HepG2 (cell line): ENCODE data around the gene NEK8. TPM values are rescaled to one million over a fixed set of nuclear protein-coding genes. Genes with fewer than 3 reads are reported as not detected.

Experiments used
- ATAC-seq: fragments of 200-7000 bp; cut with Tn5 transposase; 3 replicates; pipeline ENCODE4 v1.9.1; 2020; ENCODE audit warnings: mild to moderate bottlenecking, moderate library complexity
- BruUV-seq: library from RNA; stranded (reverse); fragments of 400-500 nt; replicated peaks from 2 replicates; lab custom pipeline; 2021; lab: Mats Ljungman, UMichigan
- CTCF ChIA-PET: fragments of 300-600 bp; formaldehyde crosslinking; extraction: SDS; loops from one replicate; lab custom pipeline; 2021; ENCODE audit warnings: low total read pairs, inconsistent platforms, low intra/inter-chr PET ratio; lab: Yijun Ruan, JAX
- POLR2A ChIA-PET: fragments of 350-600 bp; sonication (Branson Sonifier 250); formaldehyde crosslinking; loops from one replicate; lab custom pipeline; 2020; ENCODE audit warnings: antibody characterized with exemption, inconsistent platforms; lab: Yijun Ruan, JAX
- DNase-seq: peaks from one replicate; pipeline ENCODE4 v3.0.0-alpha.2; 2015; ENCODE audit warnings: low spot score
- FAIRE-seq: peaks from 3 replicates; lab custom pipeline; 2011; peaks lifted over from hg19 to GRCh38; lab: Jason Lieb, UNC
- H2AFZ ChIP-seq: one replicate; pipeline ENCODE4 v1.6.1; 2011; ENCODE audit warnings: low read length, inconsistent platforms
- H3K27ac ChIP-seq: fragments of 300-600 bp; 3 replicates; pipeline ENCODE4 v1.8.0; 2011; ENCODE audit warnings: mixed run types, mild to moderate bottlenecking, mixed read lengths, low read length, inconsistent platforms; ENCODE audit not compliant: insufficient read depth; ENCODE audit errors: extremely low read length
- H3K27me3 ChIP-seq, 2 experiments: fragments of 200-600 bp in 1 of 2; 2 replicates in 1 of 2; 3 replicates in 1 of 2; pipeline versions ENCODE4 v1.6.0 to v1.8.0; 2011; ENCODE audit warnings: low read length in 2 of 2, mild to moderate bottlenecking in 2 of 2, moderate library complexity in 2 of 2, inconsistent platforms in 1 of 2; ENCODE audit not compliant: insufficient read depth in 2 of 2, control insufficient read depth in 1 of 2
- H3K36me3 ChIP-seq, 2 experiments: fragments of 200-600 bp in 1 of 2; replicated peaks in 1 of 2; 2 replicates in 1 of 2; 3 replicates in 1 of 2; pipeline versions ENCODE4 v1.5.1 to v1.8.0; 2011; ENCODE audit warnings: low read length in 2 of 2, inconsistent platforms in 1 of 2; ENCODE audit not compliant: insufficient read depth in 2 of 2, control insufficient read depth in 1 of 2
- H3K4me1 ChIP-seq: 2 replicates; pipeline ENCODE4 v1.5.1; 2012; ENCODE audit warnings: low read length, inconsistent platforms; ENCODE audit not compliant: insufficient read depth
- H3K4me2 ChIP-seq: 2 replicates; pipeline ENCODE4 v1.6.0; 2011; ENCODE audit warnings: low read depth, low read length, inconsistent platforms
- H3K4me3 ChIP-seq, 3 experiments: fragments of 200-600 bp in 1 of 3; sonication (generic), shearing (Covaris generic) in 1 of 3; replicated peaks in 1 of 3; 2 replicates each; pipeline ENCODE4 v1.5.1; 2011 to 2016; ENCODE audit warnings: low read length in 3 of 3, inconsistent platforms in 2 of 3, low read depth in 2 of 3, mild to moderate bottlenecking in 2 of 3, control low read depth in 1 of 3, mixed read lengths in 1 of 3; ENCODE audit not compliant: insufficient read depth in 1 of 3
- H3K79me2 ChIP-seq: one replicate; pipeline ENCODE4 v1.6.1; 2011; ENCODE audit warnings: low read length, inconsistent platforms; ENCODE audit not compliant: insufficient read depth
- H3K9ac ChIP-seq: 2 replicates; pipeline ENCODE4 v1.6.0; 2011; ENCODE audit warnings: mild to moderate bottlenecking, low read depth, low read length, inconsistent platforms; ENCODE audit not compliant: insufficient read depth
- H3K9me3 ChIP-seq: 2 replicates; pipeline ENCODE4 v1.5.1; 2012; ENCODE audit warnings: mild to moderate bottlenecking, low read length
- H4K20me1 ChIP-seq: 2 replicates; pipeline ENCODE4 v1.6.0; 2011; ENCODE audit warnings: inconsistent platforms, mild to moderate bottlenecking, low read length, moderate library complexity; ENCODE audit not compliant: insufficient read depth
- AGO2 ChIP-seq: fragments of 200-400 bp; formaldehyde crosslinking; optimal IDR thresholded peaks from 2 replicates; pipeline ENCODE3; 2017; ENCODE audit warnings: mild to moderate bottlenecking, low read depth, low read length, moderate library complexity
- HNRNPL ChIP-seq: fragments of 200-400 bp; formaldehyde crosslinking; IDR thresholded peaks from 2 replicates; pipeline ENCODE4 v1.6.1; 2017; ENCODE audit warnings: mild to moderate bottlenecking, low read depth, low read length
- MLLT10 ChIP-seq: sonication (generic); formaldehyde crosslinking; IDR thresholded peaks from 2 replicates; pipeline ENCODE4 v1.4.0; 2020; ENCODE audit warnings: missing genetic modification reagents
- MTA3 ChIP-seq: sonication (generic); formaldehyde crosslinking; IDR thresholded peaks from 2 replicates; pipeline ENCODE4 v1.4.0; 2020; ENCODE audit warnings: missing genetic modification reagents
- ZBTB3 ChIP-seq: sonication (generic); formaldehyde crosslinking; IDR thresholded peaks from 2 replicates; pipeline ENCODE4 v1.4.0; 2020; ENCODE audit warnings: low read depth, mild to moderate bottlenecking, moderate library complexity, missing genetic modification reagents, borderline replicate concordance
- ZNF124 ChIP-seq: sonication (generic); formaldehyde crosslinking; IDR thresholded peaks from 2 replicates; pipeline ENCODE4 v1.4.0; 2020; ENCODE audit warnings: missing genetic modification reagents
- ZNF230 ChIP-seq: sonication (generic); formaldehyde crosslinking; IDR thresholded peaks from 2 replicates; pipeline ENCODE4 v1.4.0; 2020; ENCODE audit warnings: mild to moderate bottlenecking, missing genetic modification reagents
- WGBS: methylation state at CpG from one replicate; pipeline ENCODE4 v1.1.6; 2017; ENCODE audit warnings: low lambda C conversion rate; 5-methylcytosine and 5-hydroxymethylcytosine counted together
- in situ Hi-C: cut with HindIII; loops from 2 replicates; pipeline ENCODE4 v1.10.0; 2017; ENCODE audit warnings: low pct_unique_long_range_greater_than_20kb; ENCODE audit not compliant: extremely low pct_ligation_motif_present
- intact Hi-C: fragments of 100-400 bp; cut with micrococcal nuclease; formaldehyde crosslinking; loops from one replicate; pipeline ENCODE4 v1.10.0; 2022; ENCODE audit not compliant: unreplicated experiment
- polyA plus RNA-seq, 8 experiments: library from polyadenylated mRNA; depleted of rRNA in 3 of 8; stranded (reverse) in 7 of 8; unstranded in 1 of 8; fragments of >200 nt; fragmentation: Illumina TruSeq in 4 of 8; extraction: Trizol in 4 of 8; gene quantifications; 2 replicates each; pipeline versions ENCODE4 v1.2.1 to v1.2.3, GENCODE V29; 2011 to 2016; ENCODE audit warnings: low read depth in 4 of 8, missing spikeins in 1 of 8, mixed read lengths in 1 of 8; ENCODE audit not compliant: insufficient read depth in 1 of 8
- total RNA-seq, 5 experiments: library from RNA; depleted of rRNA; stranded (reverse); fragments of >200 nt; fragmentation: Illumina TruSeq; extraction: Trizol; gene quantifications; 2 replicates each; pipeline ENCODE4 v1.2.3, GENCODE V29; 2016; ENCODE audit warnings: low read depth in 1 of 5
- TF ChIP-seq, protein P1 (sequence below): sonication (generic); formaldehyde crosslinking; IDR thresholded peaks from 2 replicates; pipeline ENCODE4 v1.5.0; 2020; ENCODE audit warnings: mild to moderate bottlenecking, missing genetic modification reagents
- TF ChIP-seq, protein P2 (sequence below): sonication (generic); formaldehyde crosslinking; IDR thresholded peaks from 2 replicates; pipeline ENCODE4 v1.4.0; 2020; ENCODE audit warnings: mild to moderate bottlenecking, missing genetic modification reagents
- TF ChIP-seq, protein P3 (sequence below): sonication (generic); formaldehyde crosslinking; IDR thresholded peaks from 2 replicates; pipeline ENCODE4 v1.4.0; 2020; ENCODE audit warnings: missing genetic modification reagents

NEK8 gene
- total and polyA plus RNA-seq, 2 of the 13 experiments (the other 11 are each of a cell fraction or from before 2014, with no cell fraction given): 5.8 to 13.5 TPM

DNA sequence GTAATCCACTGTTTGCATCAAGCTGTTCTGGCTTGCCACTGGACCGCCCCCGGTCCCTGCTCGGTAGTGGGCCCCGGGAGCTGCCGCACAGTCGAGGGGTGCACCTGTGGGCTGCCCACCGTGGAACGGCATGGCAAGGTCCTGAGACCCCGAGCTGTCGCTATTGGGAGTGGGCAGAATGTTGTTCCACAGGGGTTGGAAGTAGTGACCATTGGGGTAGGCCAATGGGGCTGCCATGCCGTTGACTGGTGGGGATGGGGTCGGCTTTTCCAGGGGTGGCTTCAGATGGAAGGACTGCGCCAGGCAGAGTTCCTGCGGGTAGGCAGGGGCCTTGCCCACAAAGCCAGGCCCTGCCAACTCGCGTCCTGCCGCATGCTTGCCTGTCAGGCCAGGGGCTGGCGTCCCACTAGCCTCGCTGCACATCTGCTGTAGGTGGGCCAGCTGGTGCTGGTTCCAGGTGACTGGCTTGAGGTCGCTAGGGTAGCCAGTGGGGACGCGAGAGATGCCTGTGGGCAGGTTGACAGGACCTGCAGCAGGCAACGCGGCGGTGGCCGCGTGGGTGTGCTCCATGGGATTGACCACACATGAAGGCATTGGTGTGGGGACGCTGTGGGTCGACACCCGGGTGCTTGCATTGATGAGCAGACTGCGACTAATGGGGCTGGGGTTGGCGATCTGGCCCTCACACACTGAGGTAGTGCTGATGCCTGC lies 30.0 kb downstream of the NEK8 start:
- H3K9me3 ChIP-seq: no peaks in the 10 kb centered on the region
- ChIA-PET CTCF (no interaction called here), POLR2A (no interaction called here)
- no peak overlapping the region for H3K4me2 ChIP-seq
- no peak overlapping the region for H2AFZ ChIP-seq
- no peak for DNase-seq
- H3K4me3 ChIP-seq: no peak overlapping the region
- no peaks in the 10 kb centered on the region for H3K27me3 ChIP-seq
- FAIRE-seq: no peak
- peaks cover 26 to 50% of the 10 kb centered on the region in 2 experiments for H3K36me3 ChIP-seq
- H3K27ac ChIP-seq: no peak overlapping the region
- H3K79me2 ChIP-seq: no peaks in the 10 kb centered on the region
- no peak overlapping the region for H3K9ac ChIP-seq
- TF ChIP-seq AGO2: peak; percentile 47
- TF ChIP-seq, protein P1, sequence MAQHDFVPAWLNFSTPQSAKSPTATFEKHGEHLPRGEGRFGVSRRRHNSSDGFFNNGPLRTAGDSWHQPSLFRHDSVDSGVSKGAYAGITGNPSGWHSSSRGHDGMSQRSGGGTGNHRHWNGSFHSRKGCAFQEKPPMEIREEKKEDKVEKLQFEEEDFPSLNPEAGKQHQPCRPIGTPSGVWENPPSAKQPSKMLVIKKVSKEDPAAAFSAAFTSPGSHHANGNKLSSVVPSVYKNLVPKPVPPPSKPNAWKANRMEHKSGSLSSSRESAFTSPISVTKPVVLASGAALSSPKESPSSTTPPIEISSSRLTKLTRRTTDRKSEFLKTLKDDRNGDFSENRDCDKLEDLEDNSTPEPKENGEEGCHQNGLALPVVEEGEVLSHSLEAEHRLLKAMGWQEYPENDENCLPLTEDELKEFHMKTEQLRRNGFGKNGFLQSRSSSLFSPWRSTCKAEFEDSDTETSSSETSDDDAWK (CRISPR knock-in tag): no peak
- WGBS: 96% methylated on average over 26 of the region's 32 CpGs
- no TSS peak for BruUV-seq
- no peak; the same call in 1 of the 3 replicates for ATAC-seq
- no peaks in the 10 kb centered on the region for H4K20me1 ChIP-seq
- in situ Hi-C loops: no loop called here
- intact Hi-C loops: no loop called here
- H3K4me1 ChIP-seq: no peaks in the 10 kb centered on the region

DNA sequence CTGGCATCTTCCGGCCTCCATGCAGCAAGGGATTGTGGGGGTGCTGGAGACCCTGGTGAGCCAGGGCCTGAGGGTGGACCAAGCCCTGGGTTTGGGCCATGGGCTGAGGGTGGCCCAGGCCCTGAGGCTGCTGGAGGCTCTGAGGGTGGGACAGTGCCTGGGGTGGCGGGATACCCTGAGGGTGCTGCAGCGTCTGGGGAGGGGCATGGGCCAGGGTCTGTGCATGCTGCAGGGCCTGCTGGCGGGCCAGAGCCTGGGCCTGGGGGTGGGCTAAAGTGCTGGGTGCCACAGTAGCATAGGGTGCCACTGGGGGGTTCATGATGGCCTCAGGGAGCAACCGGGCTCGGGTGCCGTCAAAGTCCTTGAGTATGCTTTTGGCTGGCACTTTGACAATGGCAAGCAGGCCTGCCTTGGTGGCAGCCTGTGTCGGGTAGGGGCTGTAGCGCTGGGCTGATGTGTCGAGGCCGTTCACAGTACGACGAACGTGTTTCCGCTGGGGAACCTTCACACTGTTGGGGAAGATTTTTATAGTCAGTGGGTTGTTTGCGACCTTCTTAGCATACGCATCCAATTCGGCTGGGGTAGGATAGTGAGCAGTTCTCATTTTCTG lies 30.8 kb downstream of the NEK8 start:
- Histone ChIP-seq H3K4me3 (no peak overlapping the region), H4K20me1 (no peaks in the 10 kb centered on the region), H3K4me2 (no peak overlapping the region), H3K4me1 (no peaks in the 10 kb centered on the region), H3K9ac (no peak overlapping the region), H3K36me3 (peaks cover 26 to 50% of the 10 kb centered on the region in 2 experiments), H3K27me3 (no peaks in the 10 kb centered on the region), H3K27ac (no peak overlapping the region), H3K9me3 (no peaks in the 10 kb centered on the region), H3K79me2 (no peaks in the 10 kb centered on the region), H2AFZ (no peak overlapping the region)
- WGBS: 97% methylated on average over 18 of the region's 18 CpGs
- DNase-seq: no peak
- ChIA-PET CTCF (no interaction called here), POLR2A (interaction anchor here (0.6 kb wide), 1 partner anchor 538 kb away, joined by 3 read pairs; no protein-coding TSS in a partner anchor)
- ATAC-seq: peak; percentile 9; the same call in 2 of the 3 replicates
- in situ Hi-C loops: no loop called here
- no TSS peak for BruUV-seq
- no peak for FAIRE-seq
- intact Hi-C loops: no loop called here
- TF ChIP-seq HNRNPL: no peak
- TF ChIP-seq, protein P2, sequence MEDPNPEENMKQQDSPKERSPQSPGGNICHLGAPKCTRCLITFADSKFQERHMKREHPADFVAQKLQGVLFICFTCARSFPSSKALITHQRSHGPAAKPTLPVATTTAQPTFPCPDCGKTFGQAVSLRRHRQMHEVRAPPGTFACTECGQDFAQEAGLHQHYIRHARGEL (CRISPR knock-in tag): no peak
- TF ChIP-seq ZBTB3 (CRISPR knock-in tag): no peak
- TF ChIP-seq, protein P3, sequence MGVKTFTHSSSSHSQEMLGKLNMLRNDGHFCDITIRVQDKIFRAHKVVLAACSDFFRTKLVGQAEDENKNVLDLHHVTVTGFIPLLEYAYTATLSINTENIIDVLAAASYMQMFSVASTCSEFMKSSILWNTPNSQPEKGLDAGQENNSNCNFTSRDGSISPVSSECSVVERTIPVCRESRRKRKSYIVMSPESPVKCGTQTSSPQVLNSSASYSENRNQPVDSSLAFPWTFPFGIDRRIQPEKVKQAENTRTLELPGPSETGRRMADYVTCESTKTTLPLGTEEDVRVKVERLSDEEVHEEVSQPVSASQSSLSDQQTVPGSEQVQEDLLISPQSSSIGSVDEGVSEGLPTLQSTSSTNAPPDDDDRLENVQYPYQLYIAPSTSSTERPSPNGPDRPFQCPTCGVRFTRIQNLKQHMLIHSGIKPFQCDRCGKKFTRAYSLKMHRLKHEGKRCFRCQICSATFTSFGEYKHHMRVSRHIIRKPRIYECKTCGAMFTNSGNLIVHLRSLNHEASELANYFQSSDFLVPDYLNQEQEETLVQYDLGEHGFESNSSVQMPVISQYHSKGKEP (CRISPR knock-in tag): no peak
- no peak for TF ChIP-seq MLLT10 (CRISPR knock-in tag)
- no peak for TF ChIP-seq ZNF230
- TF ChIP-seq ZNF124 (CRISPR knock-in tag): no peak
- TF ChIP-seq, protein P1 (CRISPR knock-in tag): no peak
- TF ChIP-seq MTA3 (CRISPR knock-in tag): no peak
